Type B pancreatic cell (in vitro differentiated cells): ENCODE results near the gene PARVB. TPM values are rescaled to one million over a fixed set of nuclear protein-coding genes. Genes with fewer than 3 reads are reported as not detected.

ENCODE experiments used
- DNase-seq: peaks from one replicate; pipeline ENCODE4 v3.0.0; 2021; ENCODE audit warnings: mixed read lengths; ENCODE audit not compliant: unreplicated experiment; ENCODE audit errors: extremely low spot score
- H3K27ac Mint-ChIP-seq: 2 replicates; pipeline ENCODE4 v1.8.0; 2021; ENCODE audit warnings: mild to moderate bottlenecking, mixed read lengths
- H3K27me3 Mint-ChIP-seq: 2 replicates; pipeline ENCODE4 v1.8.0; 2021; ENCODE audit warnings: mixed read lengths
- H3K36me3 Mint-ChIP-seq: 2 replicates; pipeline ENCODE4 v1.8.0; 2021; ENCODE audit warnings: mixed read lengths
- H3K4me1 Mint-ChIP-seq: one replicate; pipeline ENCODE4 v1.8.0; 2021; ENCODE audit warnings: mixed read lengths; ENCODE audit not compliant: unreplicated experiment
- H3K4me3 Mint-ChIP-seq: 2 replicates; pipeline ENCODE4 v1.8.0; 2021; ENCODE audit warnings: mild to moderate bottlenecking, mixed read lengths
- H3K9me3 Mint-ChIP-seq: 2 replicates; pipeline ENCODE4 v1.8.0; 2021; ENCODE audit warnings: mixed read lengths
- CTCF ChIP-seq: fragments of 200-600 bp; sonication (generic); conservative IDR thresholded peaks from 2 replicates; pipeline ENCODE4 v1.5.0; 2021; ENCODE audit warnings: antibody characterized with exemption, mild to moderate bottlenecking
- total RNA-seq: library from RNA; stranded (reverse); gene quantifications from 2 replicates; pipeline ENCODE4 v1.2.1, GENCODE V29; 2021; ENCODE audit warnings: low replicate concordance

The PARVB gene
- total RNA-seq, 1 donor from 2014 or later = 15.9 TPM

DNA sequence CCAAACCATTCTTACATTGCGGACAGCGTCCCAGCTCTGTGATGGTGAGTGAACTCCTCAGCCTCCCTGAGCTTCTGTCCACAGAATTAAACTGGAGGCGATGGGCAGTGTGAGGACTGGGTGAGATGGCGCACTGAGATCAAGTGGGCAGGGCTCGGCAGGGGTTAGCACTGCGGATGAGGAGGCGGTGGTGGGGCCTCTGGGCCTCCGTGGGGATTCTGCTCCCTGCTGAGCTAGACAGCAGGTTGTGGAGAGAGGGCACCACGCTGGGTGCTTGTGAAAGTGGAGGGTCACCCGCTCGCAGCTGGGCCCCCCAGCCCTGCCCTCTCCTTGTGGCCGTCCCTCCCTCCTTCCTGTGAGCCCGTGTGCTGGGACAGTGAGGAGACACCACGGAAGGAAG, 131.0 kb downstream of the PARVB start:
- H3K4me3 Mint-ChIP-seq = no peak overlapping the region
- H3K9me3 Mint-ChIP-seq = no peaks in the 10 kb centered on the region
- peaks cover 12% of the 10 kb centered on the region for H3K4me1 Mint-ChIP-seq
- H3K27me3 Mint-ChIP-seq = no peaks in the 10 kb centered on the region
- DNase-seq = no peak
- no peaks in the 10 kb centered on the region for H3K36me3 Mint-ChIP-seq
- no peak overlapping the region for H3K27ac Mint-ChIP-seq
- TF ChIP-seq CTCF = no peak

- Mint-ChIP-seq H3K4me1 (peaks cover 16% of the 10 kb centered on the region), H3K36me3 (no peaks in the 10 kb centered on the region), H3K27ac (no peak overlapping the region), H3K9me3 (no peaks in the 10 kb centered on the region), H3K4me3 (no peak overlapping the region), H3K27me3 (no peaks in the 10 kb centered on the region)
- DNase-seq = no peak
- TF ChIP-seq CTCF = no peak
These were observed 134.0 kb downstream of the PARVB start for GRCh38 chr22:44157916-44158618.

GRCh38 chr22:44158816-44159215, 134.7 kb downstream of the PARVB start:
- peaks cover 16% of the 10 kb centered on the region for H3K4me1 Mint-ChIP-seq
- TF ChIP-seq CTCF = no peak
- no peak overlapping the region for H3K4me3 Mint-ChIP-seq
- no peaks in the 10 kb centered on the region for H3K36me3 Mint-ChIP-seq
- no peak for DNase-seq
- H3K27ac Mint-ChIP-seq = no peak overlapping the region
- H3K9me3 Mint-ChIP-seq = no peaks in the 10 kb centered on the region
- H3K27me3 Mint-ChIP-seq = no peaks in the 10 kb centered on the region

- H3K9me3 Mint-ChIP-seq = no peaks in the 10 kb centered on the region
- H3K27ac Mint-ChIP-seq = no peak overlapping the region
- TF ChIP-seq CTCF = no peak
These were observed 135.1 kb downstream of the PARVB start for GRCh38 chr22:44159221-44159620.

GRCh38 chr22:44159811-44160210, 135.7 kb downstream of the PARVB start:
- no peak overlapping the region for H3K27ac Mint-ChIP-seq

More at GRCh38 chr22:44159221-44159620, 135.1 kb downstream of the PARVB start:
- H3K4me3 Mint-ChIP-seq = no peak overlapping the region
- H3K27me3 Mint-ChIP-seq = no peaks in the 10 kb centered on the region
- DNase-seq = no peak
- H3K4me1 Mint-ChIP-seq = peaks cover 16% of the 10 kb centered on the region
- no peaks in the 10 kb centered on the region for H3K36me3 Mint-ChIP-seq

More at GRCh38 chr22:44159811-44160210, 135.7 kb downstream of the PARVB start:
- no peak overlapping the region for H3K4me3 Mint-ChIP-seq
- peaks cover 16% of the 10 kb centered on the region for H3K4me1 Mint-ChIP-seq
- no peaks in the 10 kb centered on the region for H3K27me3 Mint-ChIP-seq
- DNase-seq = no peak
- H3K9me3 Mint-ChIP-seq = no peaks in the 10 kb centered on the region
- TF ChIP-seq CTCF = no peak
- no peaks in the 10 kb centered on the region for H3K36me3 Mint-ChIP-seq
